Cardiac muscle cell (in vitro differentiated cells and primary cell): ENCODE data around the gene TOP3B. TPM values are rescaled to one million over a fixed set of nuclear protein-coding genes. Genes with fewer than 3 reads are reported as not detected.

Source experiments
- DNase-seq, 2 donors: peaks; one replicate each; pipeline versions ENCODE4 v3.0.0 to v3.0.0-alpha.2; 2010 to 2017; ENCODE audit warnings: low read depth in 1 of 2, low spot score in 1 of 2
- H3K27ac ChIP-seq: fragments of 200-600 bp; sonication (generic); 2 replicates; pipeline ENCODE4 v1.5.1; 2016
- H3K27me3 ChIP-seq: fragments of 200-600 bp; sonication (generic); 2 replicates; pipeline ENCODE4 v1.6.0; 2016; ENCODE audit warnings: control low read depth
- H3K36me3 ChIP-seq: fragments of 200-600 bp; sonication (generic); 2 replicates; pipeline ENCODE4 v1.5.1; 2016; ENCODE audit warnings: control low read depth
- H3K4me1 ChIP-seq: fragments of 200-600 bp; sonication (generic); 2 replicates; pipeline ENCODE4 v1.8.1; 2017; ENCODE audit warnings: low read depth, mild to moderate bottlenecking, mixed run types
- H3K4me3 ChIP-seq: fragments of 200-600 bp; sonication (generic); 2 replicates; pipeline ENCODE4 v1.5.1; 2016; ENCODE audit warnings: mild to moderate bottlenecking
- H3K9me3 ChIP-seq: fragments of 200-600 bp; sonication (generic); 2 replicates; pipeline ENCODE4 v1.5.1; 2017; ENCODE audit warnings: low read depth, mild to moderate bottlenecking, control low read depth
- polyA plus RNA-seq: library from polyadenylated mRNA; unstranded; fragments of >200 nt; fragmentation: Nextera tagmentation; extraction: Ambion mirVana; gene quantifications from 2 replicates; pipeline ENCODE4 v1.2.1, GENCODE V29; 2016
- total RNA-seq: library from RNA; depleted of rRNA; stranded (reverse); fragments of >200 nt; gene quantifications from 2 replicates; pipeline ENCODE4 v1.2.3, GENCODE V29; 2016
- TF ChIP-seq, protein P1 (sequence below): IDR thresholded peaks from 2 replicates; pipeline ENCODE4 v1.5.1; 2012; ENCODE audit warnings: low read depth, mild to moderate bottlenecking, low read length

Gene TOP3B
- total and polyA plus RNA-seq, 2 experiments from 2014 or later: 30.7 to 43.6 TPM

DNA sequence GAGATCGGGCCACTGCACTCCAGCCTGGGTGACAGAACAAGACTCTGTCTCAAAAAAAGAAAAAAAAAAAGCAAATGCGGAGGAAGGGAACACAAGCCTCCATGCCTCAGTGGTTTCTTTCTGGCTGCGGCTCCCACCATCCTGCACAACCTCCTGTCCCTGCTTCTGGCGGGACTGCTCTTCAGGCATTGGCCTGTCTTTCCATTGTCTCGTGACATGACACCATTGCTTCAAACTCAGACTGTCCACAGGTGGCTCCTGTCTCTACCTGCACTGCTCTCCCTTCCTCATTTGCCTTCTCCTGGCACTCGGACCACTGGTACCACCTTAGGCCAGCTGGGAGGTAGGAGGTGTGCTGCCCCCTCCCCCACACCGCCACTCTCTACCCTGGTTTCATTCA lies 19.3 kb downstream of the TOP3B start:
- no peak for DNase-seq
- Histone ChIP-seq H3K9me3 (no peaks in the 10 kb centered on the region), H3K36me3 (peaks cover 52% of the 10 kb centered on the region), H3K4me3 (no peak overlapping the region), H3K4me1 (no peaks in the 10 kb centered on the region), H3K27ac (no peak overlapping the region), H3K27me3 (no peaks in the 10 kb centered on the region)
- TF ChIP-seq, protein P1, sequence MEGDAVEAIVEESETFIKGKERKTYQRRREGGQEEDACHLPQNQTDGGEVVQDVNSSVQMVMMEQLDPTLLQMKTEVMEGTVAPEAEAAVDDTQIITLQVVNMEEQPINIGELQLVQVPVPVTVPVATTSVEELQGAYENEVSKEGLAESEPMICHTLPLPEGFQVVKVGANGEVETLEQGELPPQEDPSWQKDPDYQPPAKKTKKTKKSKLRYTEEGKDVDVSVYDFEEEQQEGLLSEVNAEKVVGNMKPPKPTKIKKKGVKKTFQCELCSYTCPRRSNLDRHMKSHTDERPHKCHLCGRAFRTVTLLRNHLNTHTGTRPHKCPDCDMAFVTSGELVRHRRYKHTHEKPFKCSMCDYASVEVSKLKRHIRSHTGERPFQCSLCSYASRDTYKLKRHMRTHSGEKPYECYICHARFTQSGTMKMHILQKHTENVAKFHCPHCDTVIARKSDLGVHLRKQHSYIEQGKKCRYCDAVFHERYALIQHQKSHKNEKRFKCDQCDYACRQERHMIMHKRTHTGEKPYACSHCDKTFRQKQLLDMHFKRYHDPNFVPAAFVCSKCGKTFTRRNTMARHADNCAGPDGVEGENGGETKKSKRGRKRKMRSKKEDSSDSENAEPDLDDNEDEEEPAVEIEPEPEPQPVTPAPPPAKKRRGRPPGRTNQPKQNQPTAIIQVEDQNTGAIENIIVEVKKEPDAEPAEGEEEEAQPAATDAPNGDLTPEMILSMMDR: no peak

DNA sequence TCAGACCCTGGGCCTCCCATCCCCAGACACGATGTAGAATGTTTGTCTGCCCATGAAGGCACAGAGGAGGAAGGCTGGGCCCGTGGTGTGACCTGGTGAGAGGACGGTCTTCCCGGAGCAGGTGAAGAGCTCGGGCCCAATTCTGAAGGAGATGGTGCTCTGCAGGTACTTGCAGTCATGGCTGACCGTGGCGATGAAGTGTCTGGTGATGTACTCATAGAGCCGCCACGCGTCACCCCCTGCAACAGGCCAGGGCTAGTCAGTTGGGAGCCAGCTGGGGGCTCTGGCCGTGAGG lies 20.0 kb downstream of the TOP3B start:
- Histone ChIP-seq H3K9me3 (no peaks in the 10 kb centered on the region), H3K36me3 (peaks cover 47% of the 10 kb centered on the region), H3K4me3 (no peak overlapping the region), H3K4me1 (no peaks in the 10 kb centered on the region), H3K27ac (no peak overlapping the region), H3K27me3 (no peaks in the 10 kb centered on the region)
- TF ChIP-seq, protein P1: no peak
- no peak for DNase-seq

DNA sequence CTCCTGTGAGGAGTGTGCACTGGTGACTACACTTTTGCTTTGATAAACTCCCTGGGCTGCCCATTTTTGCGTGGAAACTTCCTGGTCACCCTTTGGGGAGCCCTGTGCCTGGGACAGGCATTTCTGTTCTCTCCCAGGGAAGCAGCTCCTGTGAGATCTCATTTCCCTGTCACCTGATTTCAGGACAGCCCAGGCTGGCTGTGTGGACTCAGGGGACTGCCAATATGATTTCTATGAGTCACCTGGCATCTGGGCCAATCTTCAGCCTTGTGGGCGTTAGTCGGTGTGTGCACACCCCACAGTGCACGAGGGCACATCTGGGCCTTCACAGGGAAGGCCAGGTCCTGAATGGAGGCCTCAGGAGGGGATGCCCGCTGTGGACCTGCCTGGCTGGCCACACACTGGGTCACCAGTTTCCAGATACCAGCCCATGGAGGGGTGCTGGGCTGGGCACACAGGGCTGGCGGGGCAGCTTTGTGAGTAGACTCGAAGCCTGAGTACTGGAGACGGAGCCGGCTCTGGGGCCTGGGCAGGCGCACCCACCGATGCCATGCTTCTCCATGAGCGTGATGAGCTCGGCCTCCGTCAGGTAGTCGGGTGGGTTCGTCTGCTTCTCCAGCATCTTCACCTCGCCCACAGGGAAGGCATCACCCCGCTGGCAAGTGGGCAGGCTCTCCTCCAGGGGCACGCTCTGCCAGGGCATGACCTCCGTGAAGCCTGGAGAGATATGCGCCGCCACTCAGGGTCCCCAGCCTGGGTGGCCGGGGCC lies 20.5 kb downstream of the TOP3B start:
- peaks cover 41% of the 10 kb centered on the region for H3K36me3 ChIP-seq
- DNase-seq: peak in 1 of 2 donors; percentile 20
- H3K4me3 ChIP-seq: no peak overlapping the region
- H3K27ac ChIP-seq: no peak overlapping the region
- no peaks in the 10 kb centered on the region for H3K4me1 ChIP-seq
- H3K27me3 ChIP-seq: no peaks in the 10 kb centered on the region
- TF ChIP-seq, protein P1: no peak
- H3K9me3 ChIP-seq: no peaks in the 10 kb centered on the region

DNA sequence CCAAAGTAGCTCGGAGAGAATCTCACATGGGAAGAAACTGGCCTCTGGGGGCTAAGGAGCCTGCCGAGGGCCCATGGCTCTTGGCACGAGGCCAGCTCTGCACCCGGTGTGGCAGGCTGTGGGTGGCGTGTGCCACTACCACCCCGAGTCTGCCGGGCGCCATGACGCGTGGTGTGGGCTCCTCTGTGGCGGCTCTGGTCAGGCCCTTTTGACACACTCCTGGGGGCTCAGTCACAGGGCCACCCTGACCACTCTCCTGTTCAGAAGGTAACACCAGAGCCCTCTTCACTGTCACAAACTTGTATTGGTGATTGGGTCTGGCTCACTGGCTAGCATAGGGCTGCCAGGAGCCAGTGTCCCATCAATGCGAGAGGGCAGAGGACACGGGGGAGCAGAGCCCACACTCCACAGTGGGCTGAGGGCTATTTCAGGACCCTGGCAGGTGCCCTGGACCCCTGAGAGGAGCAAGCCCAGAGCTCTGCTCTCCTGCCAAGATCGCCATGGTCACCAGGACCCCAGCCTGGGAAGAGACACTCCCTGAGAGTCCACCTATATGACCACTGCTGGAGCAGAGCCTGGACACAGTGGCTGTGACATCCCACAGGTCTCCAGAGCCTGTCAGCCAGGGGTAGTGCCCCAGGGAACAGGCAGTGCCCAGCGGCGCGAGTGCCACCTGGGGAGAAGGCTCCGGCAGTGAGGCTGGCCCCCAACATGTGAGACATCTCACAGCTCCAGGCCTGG lies 21.3 kb downstream of the TOP3B start:
- TF ChIP-seq, protein P1: no peak
- Histone ChIP-seq H3K4me1 (no peaks in the 10 kb centered on the region), H3K9me3 (no peaks in the 10 kb centered on the region), H3K36me3 (peaks cover 34% of the 10 kb centered on the region), H3K4me3 (no peak overlapping the region), H3K27ac (no peak overlapping the region), H3K27me3 (no peaks in the 10 kb centered on the region)
- DNase-seq: no peak

DNA sequence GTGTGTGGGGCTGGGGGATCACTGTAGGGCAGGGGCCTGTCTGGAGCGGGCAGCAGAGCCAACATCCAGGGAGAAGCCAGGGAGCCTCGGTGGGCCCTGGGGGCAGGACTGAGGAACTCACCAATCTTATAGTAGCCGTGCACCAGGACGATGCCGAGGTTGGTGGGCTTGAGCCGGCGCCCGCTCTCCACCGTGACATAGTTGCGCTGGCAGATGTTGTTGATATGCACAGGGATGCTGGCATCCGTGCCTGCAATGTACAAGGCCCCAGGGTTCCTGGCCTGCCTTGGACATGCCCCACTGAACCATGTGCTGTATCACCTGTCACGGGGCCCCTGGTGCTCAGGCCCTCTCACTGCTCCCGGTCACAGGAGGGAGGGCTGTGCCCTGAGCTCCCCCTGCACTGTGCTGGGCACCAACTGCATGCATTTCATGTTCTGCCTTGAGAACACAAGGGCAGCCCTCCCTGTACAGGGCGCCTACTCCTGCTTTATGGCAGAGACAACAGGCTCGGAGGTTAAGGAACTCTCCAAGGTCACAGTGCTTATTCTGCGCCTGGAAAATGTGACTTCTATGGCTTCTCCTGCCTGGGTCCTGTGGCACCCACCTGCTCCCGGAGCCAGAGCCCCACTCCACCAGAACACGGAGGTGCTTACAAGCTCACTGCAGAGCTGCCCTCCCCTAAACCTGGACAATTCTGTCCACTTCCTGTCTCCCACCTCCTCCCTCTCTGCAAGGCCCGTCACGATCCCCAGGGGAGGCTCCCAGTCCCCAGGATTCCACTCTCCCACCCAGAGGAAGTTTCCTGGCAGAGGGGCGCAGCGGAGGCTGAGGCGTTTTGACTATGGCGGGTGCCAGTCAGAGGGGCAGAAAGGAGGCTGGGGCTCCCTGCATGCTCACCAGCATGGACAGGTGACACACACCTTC lies 22.1 kb downstream of the TOP3B start:
- no peak for DNase-seq
- no peaks in the 10 kb centered on the region for H3K9me3 ChIP-seq
- TF ChIP-seq, protein P1: no peak
- no peaks in the 10 kb centered on the region for H3K27me3 ChIP-seq
- H3K4me3 ChIP-seq: no peak overlapping the region
- no peak overlapping the region for H3K27ac ChIP-seq
- H3K4me1 ChIP-seq: no peaks in the 10 kb centered on the region
- H3K36me3 ChIP-seq: peaks cover 30% of the 10 kb centered on the region
